Lung (tissue), 12 donors: ENCODE results near the gene COL4A1. TPM values are rescaled to one million over a fixed set of nuclear protein-coding genes. Genes with fewer than 3 reads are reported as not detected.

ENCODE experiments used
- ATAC-seq: fragments of 200-7000 bp; cut with Tn5 transposase; one replicate; pipeline ENCODE4 v1.9.1; 2020; ENCODE audit warnings: moderate number of reproducible peaks; ENCODE audit not compliant: insufficient read depth, low FRiP score
- DNase-seq, 3 donors: peaks; one replicate each; pipeline ENCODE4 v3.0.0-alpha.2; 2013 to 2017
- H3K27ac ChIP-seq, 2 donors: one replicate each; pipeline ENCODE4 v1.5.1; 2013; ENCODE audit warnings: mild to moderate bottlenecking in 2 of 2, moderate library complexity in 2 of 2, control low read depth in 1 of 2, inconsistent platforms in 1 of 2, low read depth in 1 of 2, low read length in 1 of 2
- H3K27me3 ChIP-seq, 3 donors: one replicate each; pipeline ENCODE4 v1.5.1; 2013; ENCODE audit warnings: low read length in 2 of 3; ENCODE audit not compliant: control insufficient read depth in 3 of 3, insufficient read depth in 3 of 3
- H3K36me3 ChIP-seq, 4 donors: one replicate each; pipeline ENCODE4 v1.5.1; 2013; ENCODE audit warnings: low read length in 4 of 4, mild to moderate bottlenecking in 1 of 4, moderate library complexity in 1 of 4; ENCODE audit not compliant: control insufficient read depth in 4 of 4, insufficient read depth in 4 of 4
- H3K4me1 ChIP-seq, 5 donors: one replicate each; pipeline ENCODE4 v1.5.1; 2013; ENCODE audit warnings: low read length in 5 of 5, mild to moderate bottlenecking in 2 of 5, moderate library complexity in 1 of 5; ENCODE audit not compliant: control insufficient read depth in 5 of 5, insufficient read depth in 5 of 5
- H3K4me3 ChIP-seq: one replicate; pipeline ENCODE4 v1.5.1; 2013; ENCODE audit warnings: mild to moderate bottlenecking, control low read depth, moderate library complexity
- H3K9ac ChIP-seq, 2 donors: one replicate each; pipeline ENCODE4 v1.5.1; 2013; ENCODE audit warnings: low read length in 2 of 2, control low read depth in 1 of 2; ENCODE audit not compliant: insufficient read depth in 1 of 2
- H3K9me3 ChIP-seq, 4 donors: one replicate each; pipeline ENCODE4 v1.5.1; 2013; ENCODE audit warnings: low read length in 3 of 4, mild to moderate bottlenecking in 1 of 4, moderate library complexity in 1 of 4; ENCODE audit not compliant: control insufficient read depth in 4 of 4, insufficient read depth in 3 of 4
- WGBS, 2 donors: extraction: QIAGEN DNeasy Blood & Tissue Kit; methylation state at CpG; one replicate each; pipeline ENCODE4 v1.1.7; 2013; 5-methylcytosine and 5-hydroxymethylcytosine counted together
- polyA plus RNA-seq, 2 donors: library from polyadenylated mRNA; stranded (reverse); fragments of 200-250 nt; gene quantifications; one replicate each; pipeline ENCODE4 v1.2.1, GENCODE V29; 2013
- total RNA-seq, 2 donors: library from RNA; depleted of rRNA in 1 of 2; stranded (reverse); fragments of >200 nt in 1 of 2; gene quantifications; one replicate each; pipeline ENCODE4 v1.2.1, GENCODE V29; 2014 to 2021
- TF ChIP-seq, protein P1 (sequence below): IDR thresholded peaks from 2 replicates; pipeline ENCODE4 v1.5.1; 2012; ENCODE audit warnings: mild to moderate bottlenecking; ENCODE audit errors: control extremely low read depth, extremely low read depth
- donor health status: control.
- donor health status: control.
- donor health status: Bipolar disorder and iron deficiency.
- donor health status: healthy.
- donor health status: DM: yes; HTN: yes; CAD: no.

The COL4A1 gene
- total and polyA plus RNA-seq, 4 donors = 114 to 1,051 (median 318) TPM

DNA sequence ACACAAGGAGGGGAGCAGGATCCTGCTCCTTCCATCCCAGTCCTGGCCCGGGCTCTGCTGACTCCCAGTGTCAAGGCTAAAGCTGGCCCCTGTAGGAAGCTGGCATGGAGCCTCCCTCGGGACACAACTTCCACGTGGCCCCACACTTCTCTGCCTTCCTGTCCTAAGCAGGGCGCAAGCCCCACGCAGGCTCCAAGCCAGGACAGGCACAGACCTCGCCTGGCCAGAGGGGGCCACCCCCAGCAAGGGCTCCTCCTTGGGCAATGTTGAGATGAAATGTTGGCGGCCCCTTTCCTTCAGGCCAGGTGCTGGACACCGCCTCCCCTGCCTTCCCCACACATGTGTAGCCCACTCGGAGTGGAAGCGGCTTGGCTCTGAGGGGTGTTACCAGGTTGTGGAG is 66.6 kb downstream of the COL4A1 start:
- TF ChIP-seq, protein P1, sequence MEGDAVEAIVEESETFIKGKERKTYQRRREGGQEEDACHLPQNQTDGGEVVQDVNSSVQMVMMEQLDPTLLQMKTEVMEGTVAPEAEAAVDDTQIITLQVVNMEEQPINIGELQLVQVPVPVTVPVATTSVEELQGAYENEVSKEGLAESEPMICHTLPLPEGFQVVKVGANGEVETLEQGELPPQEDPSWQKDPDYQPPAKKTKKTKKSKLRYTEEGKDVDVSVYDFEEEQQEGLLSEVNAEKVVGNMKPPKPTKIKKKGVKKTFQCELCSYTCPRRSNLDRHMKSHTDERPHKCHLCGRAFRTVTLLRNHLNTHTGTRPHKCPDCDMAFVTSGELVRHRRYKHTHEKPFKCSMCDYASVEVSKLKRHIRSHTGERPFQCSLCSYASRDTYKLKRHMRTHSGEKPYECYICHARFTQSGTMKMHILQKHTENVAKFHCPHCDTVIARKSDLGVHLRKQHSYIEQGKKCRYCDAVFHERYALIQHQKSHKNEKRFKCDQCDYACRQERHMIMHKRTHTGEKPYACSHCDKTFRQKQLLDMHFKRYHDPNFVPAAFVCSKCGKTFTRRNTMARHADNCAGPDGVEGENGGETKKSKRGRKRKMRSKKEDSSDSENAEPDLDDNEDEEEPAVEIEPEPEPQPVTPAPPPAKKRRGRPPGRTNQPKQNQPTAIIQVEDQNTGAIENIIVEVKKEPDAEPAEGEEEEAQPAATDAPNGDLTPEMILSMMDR = no peak
- Histone ChIP-seq H3K36me3 (peaks cover 0 to 5% (median 2%) of the 10 kb centered on the region in 4 donors), H3K9me3 (no peaks in the 10 kb centered on the region), H3K4me3 (no peak overlapping the region), H3K27ac (peak overlapping the region; percentile 4 to 55), H3K9ac (no peak overlapping the region), H3K4me1 (peaks cover 11 to 40% (median 27%) of the 10 kb centered on the region in 5 donors), H3K27me3 (no peaks in the 10 kb centered on the region)
- ATAC-seq (no peak), DNase-seq (no peak)
- WGBS, 2 donors = 68 to 71% methylated on average over 10 of the region's 10 CpGs

DNA sequence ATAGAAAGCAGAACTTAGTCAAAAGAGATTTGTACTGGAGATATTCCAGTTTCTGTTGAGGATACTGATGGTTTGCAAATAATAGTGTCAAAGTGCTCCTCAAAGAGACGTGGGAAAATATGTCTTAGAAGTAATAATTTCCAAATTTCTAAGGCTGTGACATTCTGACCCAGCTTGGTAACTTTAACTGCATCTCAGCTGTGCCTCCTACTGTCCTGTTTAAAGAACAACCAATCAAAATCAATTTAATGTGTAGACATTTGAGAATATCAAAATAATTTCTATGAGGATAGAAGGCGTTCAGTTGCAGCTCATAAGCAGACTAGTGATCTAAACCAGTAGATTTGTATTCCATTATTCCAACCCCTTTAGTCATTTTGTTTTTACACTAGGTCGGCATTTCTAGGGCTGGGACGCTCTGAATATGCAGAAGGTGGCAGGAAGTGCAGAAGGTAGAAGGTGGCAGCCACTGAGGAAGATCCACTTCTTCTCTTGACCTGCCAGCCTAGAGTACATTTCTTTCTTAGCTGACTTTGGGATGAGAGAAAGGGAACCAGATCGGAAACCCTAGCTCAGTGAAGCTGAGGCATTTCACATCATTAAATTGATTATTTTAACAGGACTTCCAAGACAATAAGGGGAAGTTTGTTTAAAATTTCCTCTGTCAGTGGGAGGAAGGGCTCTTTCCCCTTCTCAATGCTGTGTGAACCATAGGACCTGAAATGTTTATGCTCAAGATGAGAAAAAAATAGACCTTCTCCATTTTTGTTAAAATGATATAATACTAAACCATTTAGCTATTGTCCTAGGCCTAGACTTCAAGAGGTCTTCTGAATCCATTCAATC is 67.5 kb downstream of the COL4A1 start:
- Histone ChIP-seq H3K4me3 (no peak overlapping the region), H3K36me3 (peaks cover 0 to 5% (median 2%) of the 10 kb centered on the region in 4 donors), H3K4me1 (peaks cover 6 to 40% (median 27%) of the 10 kb centered on the region in 5 donors), H3K9me3 (no peaks in the 10 kb centered on the region), H3K27ac (peak overlapping the region in 1 of 2 donors; percentile 82), H3K9ac (peak overlapping the region in 1 of 2 donors; percentile 40), H3K27me3 (no peaks in the 10 kb centered on the region)
- TF ChIP-seq, protein P1 = no peak
- WGBS, 2 donors = 38 to 52% methylated on average over 5 of the region's 5 CpGs
- ATAC-seq = no peak
- peak in 1 of 3 donors; percentile 37 for DNase-seq

DNA sequence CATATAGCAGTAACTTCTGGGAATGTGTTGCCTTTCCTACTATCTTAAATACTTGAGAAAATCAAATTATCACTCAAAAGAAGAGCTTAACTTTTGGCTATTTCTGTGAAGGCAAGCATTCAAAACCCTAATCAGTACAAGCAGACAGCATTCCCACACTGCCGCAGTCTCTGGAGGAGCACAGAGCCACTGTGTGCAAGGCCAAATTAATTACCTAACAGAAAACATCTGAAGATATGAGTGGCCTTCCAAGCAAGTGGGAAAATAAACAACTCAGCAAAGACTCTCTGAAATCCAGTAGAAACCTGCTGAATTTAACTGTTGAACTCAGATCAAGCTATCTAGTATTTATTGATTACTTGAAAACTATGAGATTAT is 68.2 kb downstream of the COL4A1 start:
- TF ChIP-seq, protein P1 = no peak
- Histone ChIP-seq H3K4me3 (no peak overlapping the region), H3K36me3 (peaks cover 0 to 5% (median 2%) of the 10 kb centered on the region in 4 donors), H3K9me3 (no peaks in the 10 kb centered on the region), H3K4me1 (peaks cover 6 to 43% (median 28%) of the 10 kb centered on the region in 5 donors), H3K27me3 (no peaks in the 10 kb centered on the region), H3K27ac (peak overlapping the region in 1 of 2 donors; percentile 82), H3K9ac (peak overlapping the region in 1 of 2 donors; percentile 40)
- no peak for ATAC-seq
- DNase-seq = peak in 2 of 3 donors; percentile 72 to 78
- WGBS, 2 donors = 41 to 46% methylated on average over 1 of the region's 1 CpG
